H1 (cell line): ENCODE data around the gene RPSA. TPM values are rescaled to one million over a fixed set of nuclear protein-coding genes. Genes with fewer than 3 reads are reported as not detected.

Experiments used
- CTCF ChIA-PET: fragments of 300-600 bp; sonication (Branson Sonifier 250); formaldehyde crosslinking; loops from one replicate; lab custom pipeline; 2021; ENCODE audit not compliant: partially characterized antibody; lab: Charles Lee
- POLR2A ChIA-PET: fragments of 300-600 bp; sonication (Branson Sonifier 250); formaldehyde crosslinking; loops from one replicate; lab custom pipeline; 2021; ENCODE audit warnings: inconsistent platforms; ENCODE audit not compliant: partially characterized antibody; lab: Charles Lee
- DNase-seq, 2 experiments: peaks; one replicate each; pipeline versions ENCODE4 v3.0.0 to v3.0.0-alpha.2; 2010 to 2022; ENCODE audit warnings: low spot score in 2 of 2, low read depth in 1 of 2, mixed read lengths in 1 of 2
- FAIRE-seq: peaks from 2 replicates; lab custom pipeline; 2011; peaks lifted over from hg19 to GRCh38; lab: Jason Lieb, UNC
- H2AFZ ChIP-seq: 2 replicates; pipeline ENCODE4 v1.8.1; 2012; ENCODE audit warnings: low read length, inconsistent platforms
- H2AK5ac ChIP-seq: 2 replicates; pipeline ENCODE4 v1.6.1; 2013; ENCODE audit warnings: low read depth, low read length
- H2BK120ac ChIP-seq: replicated peaks from 2 replicates; pipeline ENCODE3; 2013; ENCODE audit warnings: low read depth, low read length, inconsistent platforms
- H2BK12ac ChIP-seq: 2 replicates; pipeline ENCODE4 v1.6.1; 2013; ENCODE audit warnings: low read depth, low read length
- H2BK15ac ChIP-seq: 2 replicates; pipeline ENCODE4 v1.6.1; 2013; ENCODE audit warnings: low read length
- H2BK20ac ChIP-seq: 2 replicates; pipeline ENCODE4 v1.6.1; 2013; ENCODE audit warnings: low read length
- H2BK5ac ChIP-seq: 2 replicates; pipeline ENCODE4 v1.6.1; 2013; ENCODE audit warnings: low read depth, low read length
- H3K14ac ChIP-seq: 2 replicates; pipeline ENCODE4 v1.6.1; 2013; ENCODE audit warnings: inconsistent platforms; ENCODE audit not compliant: insufficient read length
- H3K18ac ChIP-seq: 2 replicates; pipeline ENCODE4 v1.6.1; 2013; ENCODE audit warnings: low read length; ENCODE audit errors: extremely low read depth
- H3K23ac ChIP-seq: 2 replicates; pipeline ENCODE4 v1.6.1; 2013; ENCODE audit warnings: inconsistent platforms; ENCODE audit not compliant: insufficient read length
- H3K23me2 ChIP-seq: 2 replicates; pipeline ENCODE4 v1.6.1; 2013; ENCODE audit warnings: low read depth, low read length
- H3K27ac ChIP-seq: 2 replicates; pipeline ENCODE4 v1.6.1; 2011; ENCODE audit warnings: low read depth, low read length, inconsistent platforms
- H3K27me3 ChIP-seq, 4 experiments: replicated peaks in 1 of 4; 1 replicate in 1 of 4; 2 replicates in 3 of 4; pipeline versions ENCODE4 v1.6.1 to v1.8.1; 2011 to 2013; ENCODE audit warnings: low read length in 3 of 4, mild to moderate bottlenecking in 3 of 4, inconsistent platforms in 2 of 4, mixed read lengths in 2 of 4, moderate library complexity in 1 of 4; ENCODE audit not compliant: control insufficient read depth in 3 of 4, insufficient read depth in 3 of 4; ENCODE audit errors: extremely low read depth in 1 of 4
- H3K36me3 ChIP-seq, 4 experiments: 2 replicates each; pipeline versions ENCODE4 v1.6.1 to v1.8.1; 2011 to 2013; ENCODE audit warnings: mild to moderate bottlenecking in 4 of 4, low read length in 3 of 4, moderate library complexity in 2 of 4, control low read depth in 1 of 4, inconsistent platforms in 1 of 4; ENCODE audit not compliant: insufficient read depth in 4 of 4, control insufficient read depth in 2 of 4
- H3K4ac ChIP-seq: replicated peaks from 2 replicates; pipeline ENCODE3; 2013; ENCODE audit warnings: low read length, low read depth, mixed read lengths, inconsistent platforms; ENCODE audit not compliant: insufficient read length
- H3K4me1 ChIP-seq, 4 experiments: replicated peaks in 1 of 4; 1 replicate in 1 of 4; 2 replicates in 3 of 4; pipeline versions ENCODE4 v1.6.1 to v1.8.1; 2011 to 2013; ENCODE audit warnings: low read length in 3 of 4, inconsistent platforms in 2 of 4, mixed read lengths in 1 of 4; ENCODE audit not compliant: insufficient read depth in 4 of 4, control insufficient read depth in 3 of 4
- H3K4me2 ChIP-seq, 2 experiments: 2 replicates each; pipeline versions ENCODE4 v1.6.1 to v1.8.1; 2011 to 2013; ENCODE audit warnings: low read depth in 2 of 2, low read length in 2 of 2, control low read depth in 1 of 2, inconsistent platforms in 1 of 2, mild to moderate bottlenecking in 1 of 2; ENCODE audit not compliant: insufficient read depth in 1 of 2
- H3K4me3 ChIP-seq, 4 experiments: fragments of 200-600, 300-600 bp in 1 of 4; sonication (generic), shearing (Covaris generic), sonication (Bioruptor Twin) in 1 of 4; 2 replicates each; pipeline versions ENCODE4 v1.5.1 to v1.8.1; 2011 to 2016; ENCODE audit warnings: low read length in 4 of 4, low read depth in 3 of 4, control low read depth in 2 of 4, inconsistent platforms in 2 of 4, mild to moderate bottlenecking in 2 of 4, mixed read lengths in 1 of 4, moderate library complexity in 1 of 4; ENCODE audit not compliant: insufficient read depth in 2 of 4; ENCODE audit errors: extremely low read depth in 1 of 4
- H3K56ac ChIP-seq: replicated peaks from 2 replicates; pipeline ENCODE3; 2013; ENCODE audit warnings: low read depth, mild to moderate bottlenecking, mixed read lengths, low read length, inconsistent platforms; ENCODE audit not compliant: insufficient read length
- H3K79me1 ChIP-seq: 2 replicates; pipeline ENCODE4 v1.6.1; 2013; ENCODE audit warnings: low read depth, low read length, control low read depth
- H3K79me2 ChIP-seq, 2 experiments: 2 replicates each; pipeline versions ENCODE4 v1.6.1 to v1.8.1; 2012 to 2013; ENCODE audit warnings: low read length in 2 of 2, mild to moderate bottlenecking in 2 of 2, inconsistent platforms in 1 of 2; ENCODE audit not compliant: insufficient read depth in 2 of 2, control insufficient read depth in 1 of 2
- H3K9ac ChIP-seq, 4 experiments: replicated peaks in 1 of 4; 1 replicate in 1 of 4; 2 replicates in 3 of 4; pipeline versions ENCODE4 v1.6.1 to v1.8.1; 2011 to 2013; ENCODE audit warnings: low read depth in 3 of 4, low read length in 3 of 4, control low read depth in 2 of 4, mild to moderate bottlenecking in 2 of 4, moderate library complexity in 2 of 4, inconsistent platforms in 1 of 4; ENCODE audit errors: extremely low read depth in 1 of 4
- H3K9me3 ChIP-seq, 2 experiments: 2 replicates each; pipeline versions ENCODE4 v1.6.1 to v1.8.1; 2012 to 2013; ENCODE audit warnings: mild to moderate bottlenecking in 2 of 2, moderate library complexity in 2 of 2, control low read depth in 1 of 2, inconsistent platforms in 1 of 2, low read depth in 1 of 2, low read length in 1 of 2, mixed read lengths in 1 of 2; ENCODE audit not compliant: insufficient read depth in 2 of 2
- H4K20me1 ChIP-seq, 2 experiments: replicated peaks in 1 of 2; 2 replicates each; pipeline versions ENCODE3 to v1.8.1; 2011 to 2013; ENCODE audit warnings: inconsistent platforms in 2 of 2, low read length in 2 of 2, mild to moderate bottlenecking in 1 of 2; ENCODE audit not compliant: insufficient read depth in 2 of 2, control insufficient read depth in 1 of 2
- H4K5ac ChIP-seq: 2 replicates; pipeline ENCODE4 v1.6.1; 2013; ENCODE audit warnings: low read length, low read depth, mixed read lengths, inconsistent platforms; ENCODE audit not compliant: insufficient read length
- H4K8ac ChIP-seq: 2 replicates; pipeline ENCODE4 v1.8.0; 2013; ENCODE audit warnings: mild to moderate bottlenecking, moderate library complexity, low read length, inconsistent platforms; ENCODE audit not compliant: insufficient read depth; ENCODE audit errors: extremely low read depth
- H4K91ac ChIP-seq: replicated peaks from 2 replicates; pipeline ENCODE3; 2013; ENCODE audit warnings: low read length, mixed read lengths, inconsistent platforms; ENCODE audit not compliant: insufficient read length
- ASH2L ChIP-seq: fragments of 200-600, 300-600 bp; sonication (generic); IDR thresholded peaks from one replicate; pipeline ENCODE4 v1.7.1; 2017; ENCODE audit warnings: low read length
- CTCF ChIP-seq, 3 experiments: IDR thresholded peaks; 1 replicate in 2 of 3; 2 replicates in 1 of 3; pipeline versions ENCODE4 v1.5.1 to v1.6.1; 2011; ENCODE audit warnings: low read length in 3 of 3, mild to moderate bottlenecking in 3 of 3, inconsistent platforms in 2 of 3, low read depth in 1 of 3, moderate library complexity in 1 of 3; ENCODE audit not compliant: insufficient read depth in 1 of 3; ENCODE audit errors: control extremely low read depth in 1 of 3
- PHF8 ChIP-seq: fragments of 200-600 bp; sonication (generic); conservative IDR thresholded peaks from 2 replicates; pipeline ENCODE4 v1.7.1; 2012; ENCODE audit warnings: low read depth, mild to moderate bottlenecking, inconsistent platforms, low read length, moderate library complexity
- WGBS, 2 experiments: shearing (Covaris generic) in 1 of 2; methylation state at CpG; one replicate each; pipeline versions ENCODE4 v1.1.6 to v1.1.7; 2013 to 2015; ENCODE audit warnings: low lambda C conversion rate in 2 of 2, mixed read lengths in 2 of 2, inconsistent platforms in 1 of 2, low coverage in 1 of 2, missing lambda C conversion rate in 1 of 2; ENCODE audit not compliant: insufficient replicate concordance in 2 of 2, insufficient coverage in 1 of 2, insufficient read length in 1 of 2; ENCODE audit errors: extremely low coverage in 1 of 2, missing lambda C conversion rate in 1 of 2; 5-methylcytosine and 5-hydroxymethylcytosine counted together
- polyA plus RNA-seq, 7 experiments: library from polyadenylated mRNA; depleted of rRNA in 3 of 7; stranded (reverse) in 5 of 7; unstranded in 2 of 7; fragments of >200 nt in 5 of 7; fragments of 200-250 nt in 2 of 7; gene quantifications; 1 replicate in 5 of 7; 2 replicates in 1 of 7; 4 replicates in 1 of 7; pipeline versions ENCODE4 v1.2.1 to v1.2.3, GENCODE V29; 2011 to 2013; ENCODE audit warnings: missing spikeins in 2 of 7, mixed read lengths in 2 of 7
- total RNA-seq: library from RNA; stranded (reverse); fragmentation: NEBNext Ultra II Directional; extraction: Animal tissue kit (Norgen Biotek cat#: 25700); gene quantifications from 2 replicates; pipeline ENCODE4 v1.2.1, GENCODE V29; 2021

RPSA gene
- total and polyA plus RNA-seq, 2 of the 8 experiments (the other 6 are each of a cell fraction or from before 2014, with no cell fraction given): 2,661 to 7,468 TPM

DNA sequence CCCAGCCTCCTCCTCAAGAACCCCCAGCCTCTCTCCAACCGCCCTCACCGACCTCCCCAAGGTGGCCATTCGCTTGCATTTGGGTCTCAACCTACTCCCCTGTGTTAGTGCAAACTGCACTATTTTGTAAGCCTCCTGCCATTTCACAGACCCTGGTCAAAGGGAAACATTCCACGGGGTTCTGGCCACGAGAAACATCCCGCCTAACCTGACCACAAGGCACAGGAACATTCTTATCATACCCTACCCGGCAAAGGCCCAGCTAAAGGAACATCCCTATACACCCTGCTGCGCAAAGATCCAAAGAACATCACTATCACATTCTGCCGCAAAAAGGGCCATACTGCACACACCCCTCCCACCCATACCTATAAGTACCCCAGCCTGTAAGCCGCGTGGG lies 22.9 kb downstream of the RPSA start:
- FAIRE-seq: no peak
- 85% methylated on average over 11 of the region's 11 CpGs; no CpG with 5 or more reads in 1 of the 2 experiments for WGBS, 2 experiments
- POLR2A ChIA-PET: interaction anchor here (0.6 to 13.1 kb wide), 6 partner anchors 15 to 1034 kb away, joined by 3 to 141 read pairs (median 4); partner anchors contain the start of gene RPSA
- no peak for TF ChIP-seq ASH2L
- no peak for TF ChIP-seq CTCF (IDR thresholded peaks at IDR 0.05; ENCODE audit: control extremely low read depth in 1 of 3, insufficient read depth in 1 of 3, low read depth in 1 of 3, low read length in 3 of 3)
- TF ChIP-seq PHF8: no peak

More for the DNA sequence above, 22.9 kb downstream of the RPSA start:
- DNase-seq: peak in 1 of 2 experiments; percentile 38
- H4K20me1 ChIP-seq: no peaks in the 10 kb centered on the region
- no peaks in the 10 kb centered on the region for H3K4me1 ChIP-seq
- no peak overlapping the region for H3K9ac ChIP-seq
- H4K5ac ChIP-seq: no peak overlapping the region
- H3K18ac ChIP-seq: no peak overlapping the region
- peak overlapping the region; percentile 37; the same call in 1 of the 2 replicates for H2BK5ac ChIP-seq
- H3K56ac ChIP-seq: no peak overlapping the region
- no peak overlapping the region for H2BK15ac ChIP-seq
- H3K4me2 ChIP-seq: no peak overlapping the region
- H2BK20ac ChIP-seq: no peak overlapping the region
- H2BK12ac ChIP-seq: no peak overlapping the region
- no peak overlapping the region for H4K8ac ChIP-seq
- no peaks in the 10 kb centered on the region for H3K27me3 ChIP-seq
- no peak overlapping the region for H2AK5ac ChIP-seq
- H3K79me1 ChIP-seq: no peaks in the 10 kb centered on the region
- no peak overlapping the region for H3K4ac ChIP-seq
- no peak overlapping the region for H3K4me3 ChIP-seq
- H2BK120ac ChIP-seq: no peak overlapping the region
- H3K36me3 ChIP-seq: no peaks in the 10 kb centered on the region
- no peaks in the 10 kb centered on the region for H3K79me2 ChIP-seq
- CTCF ChIA-PET: interaction anchor here (0.7 to 8.1 kb wide), 3 partner anchors 14 to 17 kb away, joined by 3 to 36 read pairs (median 5); no protein-coding TSS in a partner anchor
- no peak overlapping the region for H3K14ac ChIP-seq
- no peak overlapping the region for H3K27ac ChIP-seq
- no peak overlapping the region for H4K91ac ChIP-seq
- H2AFZ ChIP-seq: no peak overlapping the region; the same call in 1 of the 2 replicates
- H3K23ac ChIP-seq: no peak overlapping the region
- no peaks in the 10 kb centered on the region for H3K23me2 ChIP-seq
- no peaks in the 10 kb centered on the region for H3K9me3 ChIP-seq
